Effector memory CD8-positive, alpha-beta T cell (primary cell): Measurements from ENCODE around the gene PGLYRP4.

Experiments used
- ATAC-seq: fragments of 150-1000 bp; cut with Tn5 transposase; replicated peaks from 2 replicates; pipeline ENCODE4 v1.10.0; 2021; ENCODE audit warnings: mild to moderate bottlenecking, moderate library complexity
- DNase-seq, 3 experiments: peaks; one replicate each; pipeline ENCODE4 v3.0.0; 2021
- H3K27ac Mint-ChIP-seq, 2 donors: one replicate each; pipeline ENCODE4 v1.8.0; 2022; ENCODE audit warnings: mild to moderate bottlenecking in 2 of 2, mixed read lengths in 2 of 2, moderate library complexity in 2 of 2
- H3K27me3 Mint-ChIP-seq, 2 donors: one replicate each; pipeline ENCODE4 v1.8.0; 2022; ENCODE audit warnings: mixed read lengths in 2 of 2
- H3K36me3 Mint-ChIP-seq: one replicate; pipeline ENCODE4 v1.8.0; 2022; ENCODE audit warnings: mild to moderate bottlenecking, moderate library complexity, mixed read lengths; ENCODE audit not compliant: insufficient read depth
- H3K4me1 Mint-ChIP-seq, 2 donors: one replicate each; pipeline ENCODE4 v1.8.0; 2022; ENCODE audit warnings: low read depth in 2 of 2, mixed read lengths in 2 of 2
- H3K4me3 Mint-ChIP-seq, 2 donors: one replicate each; pipeline ENCODE4 v1.8.0; 2022; ENCODE audit warnings: mild to moderate bottlenecking in 2 of 2, mixed read lengths in 2 of 2, moderate library complexity in 2 of 2
- H3K9me3 Mint-ChIP-seq, 2 donors: one replicate each; pipeline ENCODE4 v1.8.0; 2022; ENCODE audit warnings: mixed read lengths in 2 of 2

PGLYRP4 gene

DNA sequence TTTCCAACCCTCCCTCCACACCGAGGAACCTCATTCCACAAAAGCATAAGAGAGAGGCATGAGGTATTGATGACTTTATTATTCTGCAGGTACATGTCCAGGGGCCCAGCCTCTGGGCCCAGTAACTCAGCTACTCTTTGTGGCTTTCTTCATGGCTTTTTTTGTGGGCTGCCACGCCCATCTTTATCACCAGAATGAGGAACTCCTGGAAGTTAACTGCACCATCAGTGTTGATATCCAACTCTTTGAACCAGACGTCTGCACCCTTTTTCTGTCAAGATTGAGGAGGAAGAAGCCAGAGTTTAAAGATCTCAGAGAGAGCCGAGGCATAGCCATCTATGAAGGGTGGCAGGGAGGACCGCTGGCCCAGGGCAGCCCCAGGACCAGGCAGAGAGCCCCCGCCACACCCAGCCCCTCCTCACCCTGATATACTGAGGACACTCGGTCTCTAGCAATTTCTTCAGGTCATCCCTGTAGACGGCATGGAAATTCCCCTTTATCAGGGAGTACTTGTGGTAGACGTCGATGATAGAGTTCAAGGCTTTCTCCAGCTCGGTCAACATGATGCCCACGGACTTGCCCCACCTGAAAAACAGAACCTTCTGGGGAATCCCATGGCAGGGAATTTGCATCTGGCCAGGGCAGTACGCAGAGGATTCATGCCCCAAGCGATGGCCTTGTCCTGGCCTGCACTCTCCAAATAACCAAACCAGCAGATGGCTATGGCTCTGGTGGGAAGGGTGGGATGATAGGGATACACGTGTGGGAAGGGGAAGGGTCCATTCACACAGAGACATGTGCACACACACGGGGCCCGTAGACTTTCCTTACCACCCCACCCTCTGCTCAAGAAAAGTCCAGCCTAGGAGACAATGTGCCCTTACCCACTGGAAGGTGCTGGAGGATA, 41.6 kb upstream of the PGLYRP4 start:
- Mint-ChIP-seq H3K4me3 (no peak overlapping the region), H3K27me3 (peaks cover 56 to 68% of the 10 kb centered on the region in 2 donors)

DNA sequence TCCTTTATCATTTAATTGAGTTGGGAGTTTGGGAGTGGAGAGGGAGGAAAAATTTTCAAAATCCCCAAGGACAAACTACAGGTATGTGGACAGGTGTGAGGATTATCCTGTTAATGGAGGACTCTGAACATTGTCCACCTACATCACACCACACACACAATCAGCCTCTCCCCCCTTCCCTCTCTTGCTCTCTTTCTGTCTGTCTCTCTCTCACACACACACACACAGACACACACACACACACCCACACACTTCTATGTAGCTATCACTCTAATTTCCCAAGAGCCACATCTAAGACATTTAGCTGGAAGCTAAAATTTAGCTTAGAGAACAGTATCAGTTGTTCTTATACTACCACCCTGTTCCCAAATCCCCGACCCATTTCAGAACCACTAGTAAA, 40.8 kb upstream of the PGLYRP4 start:
- Mint-ChIP-seq H3K27ac (no peak overlapping the region), H3K9me3 (no peaks in the 10 kb centered on the region), H3K36me3 (no peaks in the 10 kb centered on the region), H3K4me3 (no peak overlapping the region), H3K4me1 (no peaks in the 10 kb centered on the region), H3K27me3 (peaks cover 54 to 60% of the 10 kb centered on the region in 2 donors)
- DNase-seq: no peak
- no peak for ATAC-seq

More for the DNA sequence above, 41.6 kb upstream of the PGLYRP4 start:
- Mint-ChIP-seq H3K36me3 (no peaks in the 10 kb centered on the region), H3K9me3 (no peaks in the 10 kb centered on the region), H3K4me1 (no peaks in the 10 kb centered on the region), H3K27ac (no peak overlapping the region)
- no peak for DNase-seq
- ATAC-seq: no peak

DNA sequence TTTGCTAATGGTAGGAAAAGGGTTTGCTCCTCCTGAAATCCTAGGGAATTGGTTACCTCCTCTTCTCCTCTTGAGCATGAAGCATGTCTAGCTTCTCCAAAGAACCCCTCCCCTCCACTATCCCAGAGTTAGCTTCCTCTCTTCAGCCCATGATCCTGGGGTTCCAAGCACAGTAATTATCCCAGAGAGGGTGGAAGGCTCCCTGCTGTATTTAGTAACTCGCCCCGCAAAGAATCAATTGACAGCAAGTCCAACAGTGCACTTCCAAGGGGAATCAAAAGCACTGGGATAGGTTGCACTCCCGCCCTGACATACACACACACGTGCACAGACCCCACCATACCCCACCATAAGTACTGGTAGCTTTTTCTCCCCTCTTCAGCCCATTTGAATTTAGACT, 39.1 kb upstream of the PGLYRP4 start:
- no peaks in the 10 kb centered on the region for H3K36me3 Mint-ChIP-seq

DNA sequence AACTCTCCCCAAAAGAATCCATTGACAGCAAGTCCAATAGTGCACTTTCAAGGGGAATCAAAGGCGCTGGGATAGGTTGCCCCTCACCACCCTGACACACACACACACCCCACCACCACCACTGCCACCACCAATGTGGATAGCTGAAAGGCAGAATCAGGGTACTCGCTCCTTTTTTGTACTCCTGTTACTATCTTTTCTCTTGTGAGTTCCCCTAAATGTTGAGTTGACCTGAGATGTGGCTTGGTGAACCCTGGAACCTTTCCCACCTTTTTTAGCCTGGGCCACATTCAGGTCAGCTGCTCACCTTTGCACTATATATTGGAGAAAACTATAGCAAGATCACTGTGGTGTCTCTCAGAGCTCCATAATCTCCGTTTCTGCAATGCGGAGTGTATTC, 38.4 kb upstream of the PGLYRP4 start:
- H3K4me1 Mint-ChIP-seq: no peaks in the 10 kb centered on the region
- DNase-seq (no peak), ATAC-seq (no peak)
- no peak overlapping the region for H3K27ac Mint-ChIP-seq
- peaks cover 49 to 55% of the 10 kb centered on the region in 2 donors for H3K27me3 Mint-ChIP-seq
- H3K9me3 Mint-ChIP-seq: peaks cover 0 to 1% of the 10 kb centered on the region in 2 donors
- no peaks in the 10 kb centered on the region for H3K36me3 Mint-ChIP-seq
- no peak overlapping the region for H3K4me3 Mint-ChIP-seq

More for the DNA sequence above, 39.1 kb upstream of the PGLYRP4 start:
- no peak overlapping the region for H3K4me3 Mint-ChIP-seq
- no peak for ATAC-seq
- H3K27me3 Mint-ChIP-seq: peaks cover 49 to 52% of the 10 kb centered on the region in 2 donors
- H3K9me3 Mint-ChIP-seq: no peaks in the 10 kb centered on the region
- H3K27ac Mint-ChIP-seq: no peak overlapping the region
- H3K4me1 Mint-ChIP-seq: no peaks in the 10 kb centered on the region
- no peak for DNase-seq

DNA sequence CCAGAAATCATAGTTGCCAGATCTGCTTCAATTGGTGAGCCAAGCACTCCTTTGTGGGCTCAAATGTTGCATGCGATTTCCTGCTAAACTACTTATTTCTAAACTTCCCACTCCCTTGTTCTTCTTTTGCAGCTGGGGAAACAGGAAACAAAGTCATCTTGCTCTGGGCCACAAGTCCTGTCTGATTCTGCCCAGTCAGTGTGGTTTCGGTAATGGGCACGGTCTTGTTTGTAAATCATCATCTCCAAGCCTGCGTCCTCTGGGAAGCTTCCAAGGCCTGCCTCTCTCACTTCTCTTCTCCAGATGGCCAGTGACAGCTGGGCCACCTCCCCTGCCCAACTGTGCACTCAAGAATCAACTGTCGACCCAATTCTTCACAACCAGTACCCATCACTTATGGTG, 37.9 kb upstream of the PGLYRP4 start:
- no peak for DNase-seq
- no peaks in the 10 kb centered on the region for H3K36me3 Mint-ChIP-seq
- no peak for ATAC-seq
- H3K27ac Mint-ChIP-seq: no peak overlapping the region
- H3K4me3 Mint-ChIP-seq: no peak overlapping the region
- peaks cover 0 to 6% of the 10 kb centered on the region in 2 donors for H3K9me3 Mint-ChIP-seq
- peaks cover 49 to 56% of the 10 kb centered on the region in 2 donors for H3K27me3 Mint-ChIP-seq
- no peaks in the 10 kb centered on the region for H3K4me1 Mint-ChIP-seq

DNA sequence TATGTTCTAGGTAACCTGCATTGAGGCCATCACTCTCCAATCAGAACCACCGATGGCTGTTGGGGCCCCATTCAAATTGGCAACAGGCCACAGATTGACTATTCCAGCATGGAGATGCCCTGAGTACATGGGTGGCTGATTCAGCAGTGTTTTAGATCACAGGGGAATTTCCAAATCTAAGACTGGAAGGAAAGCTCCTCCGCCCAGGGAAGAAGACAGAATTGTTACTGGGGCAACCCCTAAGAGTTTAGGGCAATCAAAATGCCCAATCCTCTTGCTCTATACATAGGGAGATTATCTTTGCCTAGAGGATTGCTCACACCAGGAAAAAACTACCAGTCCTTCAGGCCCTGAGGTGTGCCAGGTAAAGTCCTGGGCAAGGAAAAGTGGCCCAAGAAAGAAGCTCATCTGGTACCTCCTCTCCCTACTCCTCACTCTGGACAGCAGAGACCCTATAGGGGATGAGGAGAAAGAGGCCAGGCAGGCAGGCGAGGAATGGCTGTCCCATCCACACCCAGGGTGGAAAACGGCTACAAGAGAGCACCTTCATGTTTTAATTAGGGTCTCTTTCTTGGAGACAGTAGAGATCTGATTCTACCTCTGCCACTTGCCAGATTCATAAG, 36.4 kb upstream of the PGLYRP4 start:
- Mint-ChIP-seq H3K27ac (no peak overlapping the region), H3K9me3 (peaks cover 2 to 13% of the 10 kb centered on the region in 2 donors), H3K36me3 (no peaks in the 10 kb centered on the region), H3K4me3 (no peak overlapping the region), H3K4me1 (no peaks in the 10 kb centered on the region), H3K27me3 (peaks cover 48 to 49% of the 10 kb centered on the region in 2 donors)
- ATAC-seq: no peak
- no peak for DNase-seq

DNA sequence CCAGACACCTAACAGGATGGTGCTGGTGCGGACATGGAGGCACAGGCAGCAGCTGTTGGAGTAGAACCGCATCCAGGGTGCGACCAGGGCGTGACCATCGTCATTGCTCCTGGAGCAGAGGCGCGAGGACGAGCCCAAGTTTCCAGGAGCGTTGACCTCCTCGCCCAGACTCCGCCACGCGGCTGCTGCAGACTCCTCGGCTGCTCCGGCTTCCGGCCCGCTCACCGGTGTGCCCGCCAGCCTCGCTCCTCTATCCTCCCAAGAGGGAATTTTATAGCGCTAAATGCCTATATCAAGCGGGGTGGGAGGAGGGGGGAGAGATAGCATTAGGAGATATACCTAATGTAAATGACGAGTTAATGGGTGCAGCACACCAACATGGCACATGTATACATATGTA, 32.1 kb upstream of the PGLYRP4 start:
- peaks cover 2 to 13% of the 10 kb centered on the region in 2 donors for H3K9me3 Mint-ChIP-seq

DNA sequence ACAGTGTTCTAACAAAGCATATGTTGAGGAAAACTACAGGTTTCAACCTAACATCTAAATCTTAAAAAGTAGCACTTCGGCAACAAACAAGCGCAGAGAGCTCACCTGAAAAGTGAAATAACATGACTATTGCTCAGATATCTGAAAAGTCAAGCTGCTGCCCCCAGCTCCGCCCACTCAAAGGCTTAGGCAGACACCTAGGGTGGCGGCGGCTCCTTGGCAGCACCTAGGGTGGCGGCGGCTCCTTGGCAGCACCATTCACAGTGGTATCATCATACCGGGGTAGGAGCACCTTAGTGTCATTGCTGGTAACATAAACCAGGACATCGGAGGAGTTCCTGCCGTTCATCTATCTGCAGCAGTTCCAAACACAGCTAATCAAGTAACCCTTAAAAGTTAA, 30.9 kb upstream of the PGLYRP4 start:
- peaks cover 56 to 69% of the 10 kb centered on the region in 2 donors for H3K27me3 Mint-ChIP-seq
- no peak overlapping the region for H3K4me3 Mint-ChIP-seq

More for the DNA sequence above, 32.1 kb upstream of the PGLYRP4 start:
- Mint-ChIP-seq H3K27ac (no peak overlapping the region), H3K27me3 (peaks cover 56 to 61% of the 10 kb centered on the region in 2 donors), H3K36me3 (no peaks in the 10 kb centered on the region), H3K4me3 (no peak overlapping the region), H3K4me1 (no peaks in the 10 kb centered on the region)
- ATAC-seq: no peak
- no peak for DNase-seq

DNA sequence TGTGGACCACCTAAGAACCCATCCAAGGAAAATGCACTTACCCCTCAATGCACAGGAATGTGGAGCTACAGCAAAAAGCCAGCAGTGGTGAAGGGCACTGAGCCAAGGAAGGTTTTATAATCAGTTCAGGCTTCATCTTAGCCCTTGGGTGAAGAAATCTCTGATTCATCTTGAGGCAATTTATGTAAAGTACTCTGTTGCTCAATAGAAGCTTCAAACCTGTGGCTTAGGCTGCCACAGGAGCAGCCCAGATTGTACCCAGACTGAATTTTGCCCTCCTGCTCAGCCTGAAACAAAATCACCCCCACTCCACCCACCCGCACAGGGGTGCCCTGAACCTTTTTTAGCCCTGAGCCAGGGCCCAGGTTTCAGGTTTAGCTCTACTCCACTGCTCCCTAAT, 26.9 kb upstream of the PGLYRP4 start, which contains the start of gene S100A12:
Gene S100A12 (minus strand): TSS at position 111 of the 400 bp plus-strand sequence. CDS start 1,029 bp downstream, outside the sequence.
- Mint-ChIP-seq H3K27me3 (peaks cover 36 to 51% of the 10 kb centered on the region in 2 donors), H3K4me3 (no peak within 1 kb of the TSS), H3K36me3 (no peaks in the 10 kb centered on the region), H3K27ac (no peak within 1 kb of the TSS), H3K4me1 (no peaks in the 10 kb centered on the region), H3K9me3 (no peaks in the 10 kb centered on the region)
- no peak for DNase-seq
- ATAC-seq: no peak

More for the DNA sequence above, 30.9 kb upstream of the PGLYRP4 start:
- H3K9me3 Mint-ChIP-seq: peaks cover 2 to 13% of the 10 kb centered on the region in 2 donors
- no peaks in the 10 kb centered on the region for H3K4me1 Mint-ChIP-seq
- H3K27ac Mint-ChIP-seq: no peak overlapping the region
- ATAC-seq (no peak), DNase-seq (no peak)
- no peaks in the 10 kb centered on the region for H3K36me3 Mint-ChIP-seq

DNA sequence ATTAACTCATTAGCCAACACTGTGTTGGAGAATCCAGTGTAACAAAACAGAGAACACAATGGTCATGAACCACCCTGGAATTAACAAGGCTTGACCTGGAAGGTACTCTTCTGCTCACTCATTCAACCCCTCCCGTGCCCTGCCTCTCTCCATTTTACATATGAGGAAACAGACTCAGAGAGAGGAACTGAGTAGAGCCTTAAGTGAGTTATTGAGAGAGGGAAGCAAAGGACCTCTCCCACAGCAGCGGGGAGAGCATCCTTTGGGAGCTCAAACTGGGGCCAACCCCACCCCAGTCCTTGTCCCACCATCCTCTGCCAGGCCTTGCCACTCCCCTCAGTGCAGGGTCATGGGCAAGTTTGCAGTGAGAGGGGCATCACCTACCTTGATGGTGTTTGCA, 25.4 kb upstream of the PGLYRP4 start:
- peaks cover 40 to 55% of the 10 kb centered on the region in 2 donors for H3K27me3 Mint-ChIP-seq
- H3K9me3 Mint-ChIP-seq: no peaks in the 10 kb centered on the region
- H3K27ac Mint-ChIP-seq: no peak overlapping the region
- H3K4me1 Mint-ChIP-seq: no peaks in the 10 kb centered on the region
- H3K4me3 Mint-ChIP-seq: no peak overlapping the region
- no peak for DNase-seq
- no peak for ATAC-seq
- H3K36me3 Mint-ChIP-seq: no peaks in the 10 kb centered on the region

DNA sequence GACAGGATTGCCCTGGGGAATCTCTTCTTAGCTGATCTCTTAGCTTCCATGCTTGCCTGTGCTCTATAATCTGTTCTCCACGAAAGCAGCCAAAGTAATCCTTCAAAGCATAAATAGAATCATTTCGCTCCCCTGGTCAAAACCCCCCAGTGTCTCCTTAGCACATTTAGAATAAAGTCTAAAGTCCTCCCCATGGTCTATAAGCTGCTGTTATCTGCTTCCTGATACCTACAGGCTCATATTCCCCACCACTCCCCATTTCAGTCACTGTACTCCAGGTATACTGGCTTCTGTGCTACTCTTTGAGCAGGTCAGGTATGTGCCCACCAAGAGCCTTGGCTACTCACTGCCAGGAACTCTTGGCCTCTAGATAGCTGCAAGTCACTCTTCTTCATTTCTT, 23.9 kb upstream of the PGLYRP4 start:
- no peaks in the 10 kb centered on the region for H3K9me3 Mint-ChIP-seq
- H3K27me3 Mint-ChIP-seq: peaks cover 29 to 45% of the 10 kb centered on the region in 2 donors
- no peaks in the 10 kb centered on the region for H3K4me1 Mint-ChIP-seq
- no peaks in the 10 kb centered on the region for H3K36me3 Mint-ChIP-seq
- DNase-seq (no peak), ATAC-seq (no peak)
- H3K27ac Mint-ChIP-seq: no peak overlapping the region
- no peak overlapping the region for H3K4me3 Mint-ChIP-seq

DNA sequence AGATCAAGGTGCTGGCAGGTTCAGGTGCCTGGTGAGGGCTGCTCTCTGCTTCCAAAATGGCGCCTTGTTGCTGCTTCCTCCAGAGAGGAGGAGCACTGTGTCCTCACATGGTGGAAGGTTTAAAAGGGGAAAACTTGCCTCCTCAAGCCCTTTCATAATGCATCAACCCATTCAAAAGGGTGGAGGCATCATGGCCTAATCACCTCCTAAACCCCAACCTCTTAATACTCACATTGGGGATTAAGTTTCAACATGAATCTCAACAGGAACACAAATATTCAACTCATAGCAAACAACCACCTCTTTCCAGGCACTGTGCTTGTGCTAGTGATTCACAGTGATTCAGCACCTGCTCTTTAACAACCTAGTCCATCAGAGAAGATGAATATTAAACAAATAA, 22.6 kb upstream of the PGLYRP4 start:
- H3K27ac Mint-ChIP-seq: no peak overlapping the region
- no peaks in the 10 kb centered on the region for H3K36me3 Mint-ChIP-seq
- peaks cover 20 to 37% of the 10 kb centered on the region in 2 donors for H3K27me3 Mint-ChIP-seq
- H3K9me3 Mint-ChIP-seq: no peaks in the 10 kb centered on the region
- no peaks in the 10 kb centered on the region for H3K4me1 Mint-ChIP-seq
- no peak overlapping the region for H3K4me3 Mint-ChIP-seq
- ATAC-seq (no peak), DNase-seq (no peak)

DNA sequence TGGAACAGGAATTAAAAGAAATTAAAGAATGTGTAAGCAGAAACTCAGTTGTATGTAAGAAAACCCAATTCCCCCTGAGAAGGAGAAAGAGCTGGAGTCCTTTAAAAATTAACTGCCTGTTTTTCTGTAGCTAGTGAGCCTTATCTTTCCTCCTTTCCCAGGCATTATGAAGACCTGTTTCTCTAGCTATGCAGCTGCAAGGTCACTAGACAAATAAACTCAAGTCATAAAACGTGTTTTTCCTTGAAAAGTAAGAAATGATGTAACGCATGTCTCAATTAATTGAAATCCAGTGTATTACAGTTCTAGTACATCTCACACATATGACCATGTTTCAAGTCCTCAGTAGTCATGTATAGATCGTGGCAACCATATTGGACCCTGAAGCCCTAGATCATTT, 21.5 kb upstream of the PGLYRP4 start:
- no peak for DNase-seq
- H3K36me3 Mint-ChIP-seq: no peaks in the 10 kb centered on the region
- H3K27ac Mint-ChIP-seq: no peak overlapping the region
- no peaks in the 10 kb centered on the region for H3K9me3 Mint-ChIP-seq
- H3K27me3 Mint-ChIP-seq: peaks cover 30 to 44% of the 10 kb centered on the region in 2 donors
- no peak for ATAC-seq
- no peaks in the 10 kb centered on the region for H3K4me1 Mint-ChIP-seq
- H3K4me3 Mint-ChIP-seq: no peak overlapping the region

DNA sequence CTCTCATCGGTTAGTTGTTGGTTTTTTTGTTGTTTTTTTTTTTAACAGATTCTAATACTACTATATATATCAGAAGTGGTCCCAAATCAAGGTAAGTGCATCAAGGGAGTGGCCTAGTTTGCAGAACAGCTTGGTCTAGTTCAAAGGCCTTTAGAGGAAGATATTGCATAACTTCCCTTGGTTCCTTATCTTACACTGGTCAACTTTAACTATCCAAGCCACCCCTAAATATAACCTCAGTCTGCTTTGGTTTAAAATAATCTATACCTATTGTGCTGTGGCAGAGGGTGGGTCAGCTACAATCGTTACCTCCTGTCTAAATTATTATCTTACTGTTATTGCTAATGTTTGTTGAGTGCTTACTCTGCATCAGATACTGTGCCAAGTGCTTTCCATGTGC, 19.9 kb upstream of the PGLYRP4 start:
- Mint-ChIP-seq H3K4me3 (no peak overlapping the region), H3K36me3 (no peaks in the 10 kb centered on the region), H3K27me3 (peaks cover 41 to 49% of the 10 kb centered on the region in 2 donors), H3K27ac (no peak overlapping the region), H3K9me3 (no peaks in the 10 kb centered on the region), H3K4me1 (no peaks in the 10 kb centered on the region)
- ATAC-seq (no peak), DNase-seq (no peak)
